Osteoblast (primary cell): Measurements from ENCODE around the gene VIPR2. TPM values are rescaled to one million over a fixed set of nuclear protein-coding genes. Genes with fewer than 3 reads are reported as not detected.

Source experiments
- DNase-seq: peaks from one replicate; pipeline ENCODE4 v3.0.0; 2011; ENCODE audit warnings: low spot score, mixed read lengths; ENCODE audit not compliant: insufficient read length; ENCODE audit errors: missing footprints
- H2AFZ ChIP-seq: 2 replicates; pipeline ENCODE4 v1.6.0; 2011; ENCODE audit warnings: mild to moderate bottlenecking, low read length
- H3K27ac ChIP-seq: 2 replicates; pipeline ENCODE4 v1.5.1; 2011; ENCODE audit warnings: mild to moderate bottlenecking, low read depth, low read length, moderate library complexity
- H3K27me3 ChIP-seq: 2 replicates; pipeline ENCODE4 v1.6.0; 2012; ENCODE audit warnings: mild to moderate bottlenecking, control low read depth, inconsistent platforms, low read length, moderate library complexity; ENCODE audit not compliant: insufficient read depth
- H3K36me3 ChIP-seq: 2 replicates; pipeline ENCODE4 v1.5.1; 2011; ENCODE audit warnings: mild to moderate bottlenecking, low read length, control low read depth, moderate library complexity; ENCODE audit not compliant: insufficient read depth
- H3K4me1 ChIP-seq: 2 replicates; pipeline ENCODE4 v1.5.1; 2011; ENCODE audit warnings: mild to moderate bottlenecking, low read length, control low read depth, moderate library complexity; ENCODE audit not compliant: insufficient read depth
- H3K4me2 ChIP-seq: 2 replicates; pipeline ENCODE4 v1.6.0; 2011; ENCODE audit warnings: mild to moderate bottlenecking, low read length; ENCODE audit not compliant: insufficient read depth
- H3K4me3 ChIP-seq: fragments of 200-600 bp; sonication (generic); 3 replicates; pipeline ENCODE4 v1.5.1; 2012; ENCODE audit warnings: mild to moderate bottlenecking, low read length, inconsistent platforms; ENCODE audit not compliant: insufficient read depth
- H3K79me2 ChIP-seq: 2 replicates; pipeline ENCODE4 v1.6.0; 2012; ENCODE audit warnings: mild to moderate bottlenecking, low read length, control low read depth, inconsistent platforms; ENCODE audit not compliant: insufficient read depth
- H3K9me3 ChIP-seq: 2 replicates; pipeline ENCODE4 v1.5.1; 2011; ENCODE audit warnings: low read depth, low read length, control low read depth
- H4K20me1 ChIP-seq: 2 replicates; pipeline ENCODE4 v1.6.0; 2012; ENCODE audit warnings: mild to moderate bottlenecking, low read length, control low read depth; ENCODE audit not compliant: insufficient read depth
- CTCF ChIP-seq: IDR thresholded peaks from 2 replicates; pipeline ENCODE4 v1.5.1; 2011; ENCODE audit warnings: mild to moderate bottlenecking, low read depth, low read length, moderate library complexity; ENCODE audit errors: extremely low read depth
- total RNA-seq: library from RNA; depleted of rRNA; stranded (reverse); fragments of >200 nt; gene quantifications from 2 replicates; pipeline ENCODE4 v1.2.3, GENCODE V29; 2012

The VIPR2 gene
- total RNA-seq, 1 donor: not detected

GRCh38 chr7:159026271-159027055 lies 118.2 kb downstream of the VIPR2 start:
- no peak for TF ChIP-seq CTCF
- no peak overlapping the region for H3K27ac ChIP-seq
- no peak overlapping the region for H3K4me3 ChIP-seq
- peaks cover 3% of the 10 kb centered on the region for H3K4me1 ChIP-seq
- H2AFZ ChIP-seq: no peak overlapping the region
- no peaks in the 10 kb centered on the region for H3K27me3 ChIP-seq
- H4K20me1 ChIP-seq: no peaks in the 10 kb centered on the region
- DNase-seq: no peak
- no peaks in the 10 kb centered on the region for H3K36me3 ChIP-seq
- H3K9me3 ChIP-seq: no peaks in the 10 kb centered on the region
- no peaks in the 10 kb centered on the region for H3K79me2 ChIP-seq
- H3K4me2 ChIP-seq: no peak overlapping the region

GRCh38 chr7:159025161-159025779 lies 119.4 kb downstream of the VIPR2 start:
- DNase-seq: no peak
- H3K9me3 ChIP-seq: no peaks in the 10 kb centered on the region

GRCh38 chr7:159024280-159024951 lies 120.3 kb downstream of the VIPR2 start:
- H2AFZ ChIP-seq: no peak overlapping the region
- no peaks in the 10 kb centered on the region for H3K36me3 ChIP-seq
- H3K4me3 ChIP-seq: no peak overlapping the region

More at GRCh38 chr7:159025161-159025779, 119.4 kb downstream of the VIPR2 start:
- H3K36me3 ChIP-seq: no peaks in the 10 kb centered on the region
- H3K4me3 ChIP-seq: no peak overlapping the region
- H2AFZ ChIP-seq: no peak overlapping the region
- H3K27ac ChIP-seq: no peak overlapping the region
- no peak for TF ChIP-seq CTCF
- H3K4me1 ChIP-seq: peaks cover under 1% of the 10 kb centered on the region
- no peaks in the 10 kb centered on the region for H3K79me2 ChIP-seq
- no peaks in the 10 kb centered on the region for H3K27me3 ChIP-seq
- no peaks in the 10 kb centered on the region for H4K20me1 ChIP-seq
- H3K4me2 ChIP-seq: no peak overlapping the region

More at GRCh38 chr7:159024280-159024951, 120.3 kb downstream of the VIPR2 start:
- Histone ChIP-seq H4K20me1 (no peaks in the 10 kb centered on the region), H3K27me3 (no peaks in the 10 kb centered on the region), H3K4me1 (no peaks in the 10 kb centered on the region), H3K4me2 (no peak overlapping the region), H3K27ac (no peak overlapping the region), H3K79me2 (no peaks in the 10 kb centered on the region), H3K9me3 (no peaks in the 10 kb centered on the region)
- no peak for DNase-seq
- TF ChIP-seq CTCF: no peak
